Liver (tissue), 9 donors: ENCODE data around the gene OR6Q1. TPM values are rescaled to one million over a fixed set of nuclear protein-coding genes. Genes with fewer than 3 reads are reported as not detected.

Experiments
- DNase-seq: peaks from one replicate; pipeline ENCODE4 v3.0.0-alpha.2; 2017; ENCODE audit warnings: low spot score
- H3K27ac ChIP-seq, 2 donors: one replicate each; pipeline ENCODE4 v1.7.0; 2013; ENCODE audit warnings: inconsistent platforms in 2 of 2, low read length in 2 of 2, control low read depth in 1 of 2, low read depth in 1 of 2, mild to moderate bottlenecking in 1 of 2
- H3K27me3 ChIP-seq, 4 donors: one replicate each; pipeline versions ENCODE4 v1.6.1 to v1.7.0; 2013; ENCODE audit warnings: low read length in 3 of 4, inconsistent platforms in 1 of 4, mild to moderate bottlenecking in 1 of 4, moderate library complexity in 1 of 4; ENCODE audit not compliant: control insufficient read depth in 4 of 4, insufficient read depth in 4 of 4
- H3K36me3 ChIP-seq, 4 donors: one replicate each; pipeline versions ENCODE4 v1.6.1 to v1.7.0; 2013; ENCODE audit warnings: low read length in 3 of 4, mild to moderate bottlenecking in 3 of 4, low read depth in 1 of 4, moderate library complexity in 1 of 4; ENCODE audit not compliant: control insufficient read depth in 4 of 4, insufficient read depth in 3 of 4
- H3K4me1 ChIP-seq, 4 donors: one replicate each; pipeline versions ENCODE4 v1.6.1 to v1.7.0; 2013; ENCODE audit warnings: low read length in 3 of 4, mild to moderate bottlenecking in 3 of 4, moderate library complexity in 1 of 4; ENCODE audit not compliant: control insufficient read depth in 4 of 4, insufficient read depth in 4 of 4
- H3K4me3 ChIP-seq, 3 donors: one replicate each; pipeline versions ENCODE4 v1.6.1 to v1.7.0; 2013; ENCODE audit warnings: low read length in 3 of 3, control low read depth in 1 of 3, low read depth in 1 of 3, mild to moderate bottlenecking in 1 of 3
- H3K9ac ChIP-seq, 2 donors: one replicate each; pipeline ENCODE4 v1.7.0; 2013; ENCODE audit warnings: low read length in 2 of 2, mild to moderate bottlenecking in 2 of 2, moderate library complexity in 2 of 2, control low read depth in 1 of 2, low read depth in 1 of 2
- H3K9me3 ChIP-seq, 4 donors: one replicate each; pipeline versions ENCODE4 v1.6.1 to v1.7.0; 2013; ENCODE audit warnings: low read length in 3 of 4; ENCODE audit not compliant: control insufficient read depth in 4 of 4
- EGR1 ChIP-seq, 2 donors: IDR thresholded peaks; 2 replicates each; pipeline ENCODE4 v1.6.1; 2016 to 2018; ENCODE audit warnings: antibody characterized with exemption in 2 of 2, low read depth in 2 of 2
- FOXA1 ChIP-seq: IDR thresholded peaks from 2 replicates; pipeline ENCODE4 v1.6.1; 2016; ENCODE audit warnings: antibody characterized with exemption
- FOXA2 ChIP-seq: IDR thresholded peaks from 2 replicates; pipeline ENCODE4 v1.6.1; 2016; ENCODE audit warnings: antibody characterized with exemption
- GABPA ChIP-seq, 2 donors: IDR thresholded peaks in 1 of 2; conservative IDR thresholded peaks in 1 of 2; 2 replicates each; pipeline ENCODE4 v1.6.1; 2016; ENCODE audit warnings: antibody characterized with exemption in 2 of 2, mild to moderate bottlenecking in 1 of 2, moderate library complexity in 1 of 2
- HNF4A ChIP-seq, 2 donors: conservative IDR thresholded peaks; 2 replicates each; pipeline ENCODE4 v1.6.1; 2016; ENCODE audit warnings: antibody characterized with exemption in 2 of 2, mild to moderate bottlenecking in 2 of 2
- HNF4G ChIP-seq: IDR thresholded peaks from 2 replicates; pipeline ENCODE4 v1.6.1; 2016; ENCODE audit warnings: antibody characterized with exemption
- JUND ChIP-seq, 2 donors: IDR thresholded peaks; 2 replicates each; pipeline ENCODE4 v1.6.1; 2016; ENCODE audit warnings: antibody characterized with exemption in 2 of 2
- NR2F2 ChIP-seq: IDR thresholded peaks from 2 replicates; pipeline ENCODE4 v1.6.1; 2016; ENCODE audit warnings: antibody characterized with exemption
- RAD21 ChIP-seq, 2 donors: IDR thresholded peaks; 2 replicates each; pipeline ENCODE4 v1.6.1; 2016; ENCODE audit warnings: antibody characterized with exemption in 2 of 2, mild to moderate bottlenecking in 2 of 2
- RXRA ChIP-seq, 2 donors: IDR thresholded peaks; 2 replicates each; pipeline ENCODE4 v1.6.1; 2017 to 2018; ENCODE audit warnings: antibody characterized with exemption in 2 of 2, mild to moderate bottlenecking in 1 of 2
- SP1 ChIP-seq: IDR thresholded peaks from 2 replicates; pipeline ENCODE4 v1.6.1; 2018; ENCODE audit warnings: antibody characterized with exemption, mild to moderate bottlenecking
- TAF1 ChIP-seq: conservative IDR thresholded peaks from 2 replicates; pipeline ENCODE4 v1.6.1; 2016; ENCODE audit warnings: antibody characterized with exemption, mild to moderate bottlenecking
- YY1 ChIP-seq: IDR thresholded peaks from 2 replicates; pipeline ENCODE4 v1.6.1; 2016; ENCODE audit warnings: antibody characterized with exemption, mild to moderate bottlenecking
- WGBS: extraction: QIAGEN DNeasy Blood & Tissue Kit; methylation state at CpG from one replicate; pipeline ENCODE4 v1.1.7; 2013; 5-methylcytosine and 5-hydroxymethylcytosine counted together
- polyA plus RNA-seq, 2 donors: library from polyadenylated mRNA; stranded (reverse) in 1 of 2; unstranded in 1 of 2; fragments of 200-250 nt in 1 of 2; fragments of >200 nt in 1 of 2; fragmentation: Nextera tagmentation in 1 of 2; extraction: Ambion mirVana in 1 of 2; gene quantifications; one replicate each; pipeline versions ENCODE4 v1.2.1 to v1.2.3, GENCODE V29; 2013 to 2015
- total RNA-seq, 2 donors: library from RNA; depleted of rRNA; stranded (reverse); fragments of >200 nt; gene quantifications; one replicate each; pipeline ENCODE4 v1.2.3, GENCODE V29; 2014
- TF ChIP-seq, protein P1 (sequence below): IDR thresholded peaks from 2 replicates; pipeline ENCODE4 v1.6.1; 2016; ENCODE audit warnings: antibody characterized with exemption, mild to moderate bottlenecking
- TF ChIP-seq, protein P2 (sequence below): IDR thresholded peaks from 2 replicates; pipeline ENCODE4 v1.6.1; 2016; ENCODE audit warnings: antibody characterized with exemption
- TF ChIP-seq, protein P3 (sequence below): IDR thresholded peaks from 2 replicates; pipeline ENCODE4 v1.6.1; 2016; ENCODE audit warnings: antibody characterized with exemption
- TF ChIP-seq, protein P4 (sequence below): IDR thresholded peaks from 2 replicates; pipeline ENCODE4 v1.6.1; 2016; ENCODE audit warnings: antibody characterized with exemption
- TF ChIP-seq, protein P5 (sequence below): fragments of 150-350 bp; IDR thresholded peaks from 2 replicates; pipeline ENCODE4 v1.5.1; 2017; ENCODE audit warnings: improper control_type of control experiment, low read depth, low read length; ENCODE audit not compliant: missing input control
- donor health status: healthy.
- donor health status: healthy.
- donor health status: healthy.
- donor health status: healthy.
- donor health status: healthy.

OR6Q1 gene
- total and polyA plus RNA-seq, 4 donors = not detected

DNA sequence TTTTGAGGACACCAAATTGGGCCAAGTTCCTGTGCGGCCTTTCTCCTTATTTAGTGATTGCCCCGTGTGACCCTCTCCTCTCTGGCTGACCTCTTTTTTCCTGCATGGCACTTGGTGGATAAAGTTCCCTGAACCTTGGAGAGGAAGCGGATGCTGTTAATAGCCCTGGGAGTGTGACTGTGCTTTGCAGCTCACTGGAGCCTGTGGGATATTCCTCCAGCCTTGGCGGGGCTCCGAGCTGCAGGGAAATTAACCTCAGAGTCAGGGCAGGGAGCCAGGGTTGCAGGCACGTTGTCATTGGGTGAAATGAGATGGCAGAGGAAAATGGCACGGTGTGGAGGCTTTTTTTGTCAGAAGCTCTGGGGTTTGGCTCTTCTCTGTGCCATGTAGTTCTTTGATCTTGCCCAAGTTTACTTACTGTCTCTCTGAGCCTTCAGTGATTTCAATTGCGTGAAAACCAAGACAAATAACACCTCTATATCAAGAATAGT is 6.1 kb upstream of the OR6Q1 start (continued):
- no peak for TF ChIP-seq EGR1 (IDR thresholded peaks at IDR 0.05; ENCODE audit: low read depth in 2 of 2)

DNA sequence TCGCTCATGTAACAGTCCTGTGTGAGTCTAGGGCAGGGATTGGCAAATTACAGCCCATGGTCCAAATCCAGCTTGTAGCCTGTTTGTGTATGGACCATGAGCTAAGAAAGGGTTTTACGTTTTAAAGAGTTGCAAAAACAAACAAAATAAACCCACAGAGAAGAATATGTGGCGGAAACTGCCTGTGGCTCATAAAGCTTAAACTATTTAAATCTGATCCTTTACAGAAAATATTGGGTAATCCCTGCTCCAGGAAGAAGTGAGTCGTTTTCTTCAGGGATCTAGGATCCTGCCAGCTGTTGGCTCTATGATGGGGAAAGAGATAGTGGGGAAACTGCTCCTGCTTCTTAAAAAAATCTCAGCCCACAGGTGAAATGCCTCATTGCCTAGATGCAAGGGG is 3.4 kb upstream of the OR6Q1 start:
- Histone ChIP-seq H3K4me1 (no peaks in the 10 kb centered on the region), H3K36me3 (no peaks in the 10 kb centered on the region), H3K9ac (no peak overlapping the region), H3K9me3 (no peaks in the 10 kb centered on the region), H3K4me3 (no peak overlapping the region), H3K27me3 (no peaks in the 10 kb centered on the region), H3K27ac (no peak overlapping the region)
- WGBS = 68% methylated on average over 4 of the region's 4 CpGs
- no peak for DNase-seq
- TF ChIP-seq, protein P1, sequence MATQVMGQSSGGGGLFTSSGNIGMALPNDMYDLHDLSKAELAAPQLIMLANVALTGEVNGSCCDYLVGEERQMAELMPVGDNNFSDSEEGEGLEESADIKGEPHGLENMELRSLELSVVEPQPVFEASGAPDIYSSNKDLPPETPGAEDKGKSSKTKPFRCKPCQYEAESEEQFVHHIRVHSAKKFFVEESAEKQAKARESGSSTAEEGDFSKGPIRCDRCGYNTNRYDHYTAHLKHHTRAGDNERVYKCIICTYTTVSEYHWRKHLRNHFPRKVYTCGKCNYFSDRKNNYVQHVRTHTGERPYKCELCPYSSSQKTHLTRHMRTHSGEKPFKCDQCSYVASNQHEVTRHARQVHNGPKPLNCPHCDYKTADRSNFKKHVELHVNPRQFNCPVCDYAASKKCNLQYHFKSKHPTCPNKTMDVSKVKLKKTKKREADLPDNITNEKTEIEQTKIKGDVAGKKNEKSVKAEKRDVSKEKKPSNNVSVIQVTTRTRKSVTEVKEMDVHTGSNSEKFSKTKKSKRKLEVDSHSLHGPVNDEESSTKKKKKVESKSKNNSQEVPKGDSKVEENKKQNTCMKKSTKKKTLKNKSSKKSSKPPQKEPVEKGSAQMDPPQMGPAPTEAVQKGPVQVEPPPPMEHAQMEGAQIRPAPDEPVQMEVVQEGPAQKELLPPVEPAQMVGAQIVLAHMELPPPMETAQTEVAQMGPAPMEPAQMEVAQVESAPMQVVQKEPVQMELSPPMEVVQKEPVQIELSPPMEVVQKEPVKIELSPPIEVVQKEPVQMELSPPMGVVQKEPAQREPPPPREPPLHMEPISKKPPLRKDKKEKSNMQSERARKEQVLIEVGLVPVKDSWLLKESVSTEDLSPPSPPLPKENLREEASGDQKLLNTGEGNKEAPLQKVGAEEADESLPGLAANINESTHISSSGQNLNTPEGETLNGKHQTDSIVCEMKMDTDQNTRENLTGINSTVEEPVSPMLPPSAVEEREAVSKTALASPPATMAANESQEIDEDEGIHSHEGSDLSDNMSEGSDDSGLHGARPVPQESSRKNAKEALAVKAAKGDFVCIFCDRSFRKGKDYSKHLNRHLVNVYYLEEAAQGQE = no peak
- TF ChIP-seq, protein P2, sequence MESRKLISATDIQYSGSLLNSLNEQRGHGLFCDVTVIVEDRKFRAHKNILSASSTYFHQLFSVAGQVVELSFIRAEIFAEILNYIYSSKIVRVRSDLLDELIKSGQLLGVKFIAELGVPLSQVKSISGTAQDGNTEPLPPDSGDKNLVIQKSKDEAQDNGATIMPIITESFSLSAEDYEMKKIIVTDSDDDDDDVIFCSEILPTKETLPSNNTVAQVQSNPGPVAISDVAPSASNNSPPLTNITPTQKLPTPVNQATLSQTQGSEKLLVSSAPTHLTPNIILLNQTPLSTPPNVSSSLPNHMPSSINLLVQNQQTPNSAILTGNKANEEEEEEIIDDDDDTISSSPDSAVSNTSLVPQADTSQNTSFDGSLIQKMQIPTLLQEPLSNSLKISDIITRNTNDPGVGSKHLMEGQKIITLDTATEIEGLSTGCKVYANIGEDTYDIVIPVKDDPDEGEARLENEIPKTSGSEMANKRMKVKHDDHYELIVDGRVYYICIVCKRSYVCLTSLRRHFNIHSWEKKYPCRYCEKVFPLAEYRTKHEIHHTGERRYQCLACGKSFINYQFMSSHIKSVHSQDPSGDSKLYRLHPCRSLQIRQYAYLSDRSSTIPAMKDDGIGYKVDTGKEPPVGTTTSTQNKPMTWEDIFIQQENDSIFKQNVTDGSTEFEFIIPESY = no peak
- TF ChIP-seq RXRA (IDR thresholded peaks at IDR 0.05) = no peak
- no peak for TF ChIP-seq RAD21 (IDR thresholded peaks at IDR 0.05)
- no peak for TF ChIP-seq HNF4A (conservative IDR thresholded peaks at IDR 0.05)
- TF ChIP-seq, protein P3, sequence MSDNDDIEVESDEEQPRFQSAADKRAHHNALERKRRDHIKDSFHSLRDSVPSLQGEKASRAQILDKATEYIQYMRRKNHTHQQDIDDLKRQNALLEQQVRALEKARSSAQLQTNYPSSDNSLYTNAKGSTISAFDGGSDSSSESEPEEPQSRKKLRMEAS = no peak
- TF ChIP-seq FOXA1 = no peak
- no peak for TF ChIP-seq HNF4G
- TF ChIP-seq GABPA (IDR thresholded peaks at IDR 0.05 in 1 of 2, conservative IDR thresholded peaks at IDR 0.05 in 1 of 2) = no peak
- TF ChIP-seq, protein P4, sequence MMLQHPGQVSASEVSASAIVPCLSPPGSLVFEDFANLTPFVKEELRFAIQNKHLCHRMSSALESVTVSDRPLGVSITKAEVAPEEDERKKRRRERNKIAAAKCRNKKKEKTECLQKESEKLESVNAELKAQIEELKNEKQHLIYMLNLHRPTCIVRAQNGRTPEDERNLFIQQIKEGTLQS = no peak
- TF ChIP-seq SP1 = no peak
- no peak for TF ChIP-seq NR2F2
- TF ChIP-seq YY1 = no peak
- no peak for TF ChIP-seq JUND (IDR thresholded peaks at IDR 0.05)
- no peak for TF ChIP-seq FOXA2
- TF ChIP-seq TAF1 = no peak
- no peak for TF ChIP-seq EGR1 (IDR thresholded peaks at IDR 0.05; ENCODE audit: low read depth in 2 of 2)
- TF ChIP-seq, protein P5, sequence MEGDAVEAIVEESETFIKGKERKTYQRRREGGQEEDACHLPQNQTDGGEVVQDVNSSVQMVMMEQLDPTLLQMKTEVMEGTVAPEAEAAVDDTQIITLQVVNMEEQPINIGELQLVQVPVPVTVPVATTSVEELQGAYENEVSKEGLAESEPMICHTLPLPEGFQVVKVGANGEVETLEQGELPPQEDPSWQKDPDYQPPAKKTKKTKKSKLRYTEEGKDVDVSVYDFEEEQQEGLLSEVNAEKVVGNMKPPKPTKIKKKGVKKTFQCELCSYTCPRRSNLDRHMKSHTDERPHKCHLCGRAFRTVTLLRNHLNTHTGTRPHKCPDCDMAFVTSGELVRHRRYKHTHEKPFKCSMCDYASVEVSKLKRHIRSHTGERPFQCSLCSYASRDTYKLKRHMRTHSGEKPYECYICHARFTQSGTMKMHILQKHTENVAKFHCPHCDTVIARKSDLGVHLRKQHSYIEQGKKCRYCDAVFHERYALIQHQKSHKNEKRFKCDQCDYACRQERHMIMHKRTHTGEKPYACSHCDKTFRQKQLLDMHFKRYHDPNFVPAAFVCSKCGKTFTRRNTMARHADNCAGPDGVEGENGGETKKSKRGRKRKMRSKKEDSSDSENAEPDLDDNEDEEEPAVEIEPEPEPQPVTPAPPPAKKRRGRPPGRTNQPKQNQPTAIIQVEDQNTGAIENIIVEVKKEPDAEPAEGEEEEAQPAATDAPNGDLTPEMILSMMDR = no peak
